ENCODE measurements around the gene C1QTNF6. TPM values are rescaled to one million over a fixed set of nuclear protein-coding genes. Genes with fewer than 3 reads are reported as not detected.

C1QTNF6 gene
- total and polyA plus RNA-seq, 2 donors (not counting 3 experiments of a cell fraction or from before 2014, with no cell fraction given) = 20.2 to 27.6 TPM

- DNase-seq (ENCODE audit: low read depth, low spot score) = no peak
- CTCF ChIA-PET = interaction anchor here (0.6 to 1.1 kb wide), 2 partner anchors 25 kb away, joined by 3 to 5 read pairs; no protein-coding TSS in a partner anchor
- no TSS peak for BruUV-seq (replicated peaks)
- no peak for FAIRE-seq
- no peak overlapping the region for H2AFZ ChIP-seq (ENCODE audit: low read depth, low read length)
- H3K27ac ChIP-seq (ENCODE audit: insufficient read depth, low read depth, low read length) = no peak overlapping the region
- H3K9me1 ChIP-seq (replicated peaks; ENCODE audit: control insufficient read depth, extremely low read depth, insufficient read depth, low read length) = no peaks in the 10 kb centered on the region
- H3K27me3 ChIP-seq (ENCODE audit: control insufficient read depth in 2 of 2, insufficient read depth in 2 of 2, low read length in 2 of 2) = no peaks in the 10 kb centered on the region
- H3K9me3 ChIP-seq (replicated peaks; ENCODE audit: control insufficient read depth, insufficient read depth, low read length) = no peaks in the 10 kb centered on the region
- H3K36me3 ChIP-seq (ENCODE audit: control insufficient read depth in 2 of 2, extremely low read depth in 1 of 2, insufficient read depth in 2 of 2, low read length in 2 of 2) = no peaks in the 10 kb centered on the region
- no peak overlapping the region for H3K4me2 ChIP-seq (ENCODE audit: insufficient read depth, low read length)
- H3K4me3 ChIP-seq (replicated peaks in 1 of 3; ENCODE audit: insufficient read depth in 1 of 3, low read depth in 1 of 3, low read length in 3 of 3) = no peak overlapping the region
- dilution Hi-C loops (cut with MboI; ENCODE audit: extremely low pct_ligation_motif_present, low sequenced_read_pairs) (no loop called here), intact Hi-C loops (cut with micrococcal nuclease) (no loop called here)
- H4K20me1 ChIP-seq (replicated peaks; ENCODE audit: control insufficient read depth, extremely low read depth, insufficient read depth, low read length) = no peaks in the 10 kb centered on the region
- POLR2A ChIA-PET = no interaction called here
- H3K4me1 ChIP-seq (ENCODE audit: control insufficient read depth, extremely low read depth, insufficient read depth, low read length) = peaks cover 44% of the 10 kb centered on the region
- no peaks in the 10 kb centered on the region for H3K79me2 ChIP-seq (ENCODE audit: control insufficient read depth, insufficient read depth, low read length)
- no peak overlapping the region for H3K9ac ChIP-seq (replicated peaks; ENCODE audit: extremely low read depth, insufficient read depth, low read length)
- TF ChIP-seq CTCF (IDR thresholded peaks at IDR 0.05; ENCODE audit: extremely low read depth in 1 of 2, insufficient read depth in 1 of 2, low read depth in 1 of 2, low read length in 2 of 2) (no peak), GATA2 (IDR thresholded peaks at IDR 0.05; ENCODE audit: insufficient read depth, insufficient read length, low read depth, low read length) (no peak), MYC (IDR thresholded peaks at IDR 0.05; ENCODE audit: low read depth, low read length) (no peak), JUN (IDR thresholded peaks at IDR 0.05; ENCODE audit: borderline replicate concordance, insufficient read depth, insufficient read length, low read depth) (no peak), FOS (IDR thresholded peaks at IDR 0.05; ENCODE audit: borderline replicate concordance, insufficient read depth, low read length) (no peak), EZH2 (IDR thresholded peaks at IDR 0.05; ENCODE audit: borderline replicate concordance, low read depth, low read length, severe bottlenecking) (no peak), MAX (IDR thresholded peaks at IDR 0.05; ENCODE audit: insufficient read depth, insufficient read length) (no peak), POLR2AphosphoS5 (IDR thresholded peaks at IDR 0.05; ENCODE audit: insufficient read depth, low read depth, low read length) (no peak), POLR2A (IDR thresholded peaks at IDR 0.05; ENCODE audit: low read depth, low read length) (no peak)
These were observed 4.2 kb upstream of the C1QTNF6 start for GRCh38 chr22:37192204-37192603.

Data from endothelial cell of umbilical vein (primary cell).